Measurements from ENCODE around the gene GLRA3. TPM values are rescaled to one million over a fixed set of nuclear protein-coding genes. Genes with fewer than 3 reads are reported as not detected.

GLRA3 gene
- total and polyA plus RNA-seq, 2 donors (not counting 3 experiments of a cell fraction or from before 2014, with no cell fraction given): not detected

DNA sequence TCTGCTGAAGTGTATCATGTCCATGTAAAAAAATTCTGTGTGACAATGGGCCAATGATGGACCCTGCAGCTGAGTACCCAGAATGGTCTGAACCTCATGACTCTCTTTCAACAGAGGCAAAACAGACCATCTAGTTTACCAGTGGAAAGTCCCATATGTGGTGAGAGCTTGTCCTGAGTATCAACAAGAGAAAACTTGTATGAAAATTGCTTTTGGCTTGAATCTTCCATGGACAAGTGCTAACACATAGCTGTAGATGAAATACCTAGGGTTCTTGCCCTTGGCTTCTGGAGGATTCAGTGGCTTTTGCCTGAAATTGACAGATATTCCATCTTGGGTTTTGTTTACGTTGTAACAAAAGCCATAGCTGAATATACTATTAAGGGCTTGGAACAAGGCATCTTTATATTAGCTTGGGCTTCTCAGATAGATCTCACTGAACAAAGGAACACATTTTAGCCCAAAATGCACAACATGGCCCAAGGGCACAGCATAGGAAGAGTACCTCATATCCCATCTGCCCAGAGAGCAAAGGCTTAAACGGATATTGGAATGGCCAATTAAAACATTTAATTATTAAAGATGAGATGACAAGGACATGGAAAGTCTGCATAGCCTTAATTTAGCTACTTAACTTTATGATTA lies 178.2 kb downstream of the GLRA3 start:
- POLR2A ChIA-PET: no interaction called here
- H4K20me1 ChIP-seq (replicated peaks; ENCODE audit: control insufficient read depth, extremely low read depth, insufficient read depth, low read length): no peaks in the 10 kb centered on the region
- no peak overlapping the region for H3K4me3 ChIP-seq (replicated peaks in 1 of 3; ENCODE audit: insufficient read depth in 1 of 3, low read depth in 1 of 3, low read length in 3 of 3)
- H3K9ac ChIP-seq (replicated peaks; ENCODE audit: extremely low read depth, insufficient read depth, low read length): no peak overlapping the region
- no peak overlapping the region for H3K4me2 ChIP-seq (ENCODE audit: insufficient read depth, low read length)
- TF ChIP-seq FOS (IDR thresholded peaks at IDR 0.05; ENCODE audit: borderline replicate concordance, insufficient read depth, low read length) (no peak), MYC (IDR thresholded peaks at IDR 0.05; ENCODE audit: low read depth, low read length) (no peak)
- H3K4me1 ChIP-seq (ENCODE audit: control insufficient read depth, extremely low read depth, insufficient read depth, low read length): no peaks in the 10 kb centered on the region
- no peaks in the 10 kb centered on the region for H3K9me3 ChIP-seq (replicated peaks; ENCODE audit: control insufficient read depth, insufficient read depth, low read length)
- H2AFZ ChIP-seq (ENCODE audit: low read depth, low read length): no peak overlapping the region
- intact Hi-C loops (cut with micrococcal nuclease) (no loop called here), dilution Hi-C loops (cut with MboI; ENCODE audit: extremely low pct_ligation_motif_present, low sequenced_read_pairs) (no loop called here)
- BruUV-seq (replicated peaks): no TSS peak
- no peaks in the 10 kb centered on the region for H3K27me3 ChIP-seq (ENCODE audit: control insufficient read depth in 2 of 2, insufficient read depth in 2 of 2, low read length in 2 of 2)
- H3K79me2 ChIP-seq (ENCODE audit: control insufficient read depth, insufficient read depth, low read length): no peaks in the 10 kb centered on the region
- H3K27ac ChIP-seq (ENCODE audit: insufficient read depth, low read depth, low read length): no peak overlapping the region
- CTCF ChIA-PET: interaction anchor here (1.6 kb wide), 1 partner anchor 13 kb away, joined by 3 read pairs; no protein-coding TSS in a partner anchor
- no peaks in the 10 kb centered on the region for H3K9me1 ChIP-seq (replicated peaks; ENCODE audit: control insufficient read depth, extremely low read depth, insufficient read depth, low read length)
- DNase-seq (ENCODE audit: low read depth, low spot score) (no peak), FAIRE-seq (no peak)
- H3K36me3 ChIP-seq (ENCODE audit: control insufficient read depth in 2 of 2, extremely low read depth in 1 of 2, insufficient read depth in 2 of 2, low read length in 2 of 2): no peaks in the 10 kb centered on the region

- H3K9me3 ChIP-seq (replicated peaks; ENCODE audit: control insufficient read depth, insufficient read depth, low read length): no peaks in the 10 kb centered on the region
- H3K79me2 ChIP-seq (ENCODE audit: control insufficient read depth, insufficient read depth, low read length): no peaks in the 10 kb centered on the region
- ChIA-PET CTCF (no interaction called here), POLR2A (no interaction called here)
- dilution Hi-C loops (cut with MboI; ENCODE audit: extremely low pct_ligation_motif_present, low sequenced_read_pairs): no loop called here
- FAIRE-seq: no peak
- H3K36me3 ChIP-seq (ENCODE audit: control insufficient read depth in 2 of 2, extremely low read depth in 1 of 2, insufficient read depth in 2 of 2, low read length in 2 of 2): no peaks in the 10 kb centered on the region
- no peak overlapping the region for H3K4me2 ChIP-seq (ENCODE audit: insufficient read depth, low read length)
- TF ChIP-seq POLR2AphosphoS5 (IDR thresholded peaks at IDR 0.05; ENCODE audit: insufficient read depth, low read depth, low read length): no peak
- TF ChIP-seq, protein P1, sequence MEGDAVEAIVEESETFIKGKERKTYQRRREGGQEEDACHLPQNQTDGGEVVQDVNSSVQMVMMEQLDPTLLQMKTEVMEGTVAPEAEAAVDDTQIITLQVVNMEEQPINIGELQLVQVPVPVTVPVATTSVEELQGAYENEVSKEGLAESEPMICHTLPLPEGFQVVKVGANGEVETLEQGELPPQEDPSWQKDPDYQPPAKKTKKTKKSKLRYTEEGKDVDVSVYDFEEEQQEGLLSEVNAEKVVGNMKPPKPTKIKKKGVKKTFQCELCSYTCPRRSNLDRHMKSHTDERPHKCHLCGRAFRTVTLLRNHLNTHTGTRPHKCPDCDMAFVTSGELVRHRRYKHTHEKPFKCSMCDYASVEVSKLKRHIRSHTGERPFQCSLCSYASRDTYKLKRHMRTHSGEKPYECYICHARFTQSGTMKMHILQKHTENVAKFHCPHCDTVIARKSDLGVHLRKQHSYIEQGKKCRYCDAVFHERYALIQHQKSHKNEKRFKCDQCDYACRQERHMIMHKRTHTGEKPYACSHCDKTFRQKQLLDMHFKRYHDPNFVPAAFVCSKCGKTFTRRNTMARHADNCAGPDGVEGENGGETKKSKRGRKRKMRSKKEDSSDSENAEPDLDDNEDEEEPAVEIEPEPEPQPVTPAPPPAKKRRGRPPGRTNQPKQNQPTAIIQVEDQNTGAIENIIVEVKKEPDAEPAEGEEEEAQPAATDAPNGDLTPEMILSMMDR (IDR thresholded peaks at IDR 0.05; ENCODE audit: extremely low read depth in 1 of 2, insufficient read depth in 1 of 2, low read depth in 1 of 2, low read length in 2 of 2): no peak
- TF ChIP-seq FOS (IDR thresholded peaks at IDR 0.05; ENCODE audit: borderline replicate concordance, insufficient read depth, low read length): no peak
- TF ChIP-seq MAX (IDR thresholded peaks at IDR 0.05; ENCODE audit: insufficient read depth, insufficient read length): no peak
- TF ChIP-seq EZH2 (IDR thresholded peaks at IDR 0.05; ENCODE audit: borderline replicate concordance, low read depth, low read length, severe bottlenecking): no peak
- no peak for TF ChIP-seq MYC (IDR thresholded peaks at IDR 0.05; ENCODE audit: low read depth, low read length)
- no peak for TF ChIP-seq GATA2 (IDR thresholded peaks at IDR 0.05; ENCODE audit: insufficient read depth, insufficient read length, low read depth, low read length)
- no peak for TF ChIP-seq POLR2A (IDR thresholded peaks at IDR 0.05; ENCODE audit: low read depth, low read length)
- no peak for TF ChIP-seq JUN (IDR thresholded peaks at IDR 0.05; ENCODE audit: borderline replicate concordance, insufficient read depth, insufficient read length, low read depth)
- no peak overlapping the region for H3K4me3 ChIP-seq (replicated peaks in 1 of 3; ENCODE audit: insufficient read depth in 1 of 3, low read depth in 1 of 3, low read length in 3 of 3)
- intact Hi-C loops (cut with micrococcal nuclease): no loop called here
- no peak overlapping the region for H2AFZ ChIP-seq (ENCODE audit: low read depth, low read length)
- no peaks in the 10 kb centered on the region for H3K9me1 ChIP-seq (replicated peaks; ENCODE audit: control insufficient read depth, extremely low read depth, insufficient read depth, low read length)
- H3K27ac ChIP-seq (ENCODE audit: insufficient read depth, low read depth, low read length): no peak overlapping the region
- H3K27me3 ChIP-seq (ENCODE audit: control insufficient read depth in 2 of 2, insufficient read depth in 2 of 2, low read length in 2 of 2): no peaks in the 10 kb centered on the region
- no peaks in the 10 kb centered on the region for H4K20me1 ChIP-seq (replicated peaks; ENCODE audit: control insufficient read depth, extremely low read depth, insufficient read depth, low read length)
- no peak for DNase-seq (ENCODE audit: low read depth, low spot score)
- no peak overlapping the region for H3K9ac ChIP-seq (replicated peaks; ENCODE audit: extremely low read depth, insufficient read depth, low read length)
- BruUV-seq (replicated peaks): no TSS peak
- no peaks in the 10 kb centered on the region for H3K4me1 ChIP-seq (ENCODE audit: control insufficient read depth, extremely low read depth, insufficient read depth, low read length)
Measured at GRCh38 chr4:174648812-174649211, 180.2 kb downstream of the GLRA3 start.
